Astrocyte (in vitro differentiated cells and primary cell): Measurements from ENCODE around the gene IFI30. TPM values are rescaled to one million over a fixed set of nuclear protein-coding genes. Genes with fewer than 3 reads are reported as not detected.

Experiments used
- DNase-seq: peaks from one replicate; pipeline ENCODE4 v3.0.0-alpha.2; 2010; ENCODE audit warnings: low read depth
- FAIRE-seq: peaks from 2 replicates; lab custom pipeline; 2011; peaks lifted over from hg19 to GRCh38; lab: Jason Lieb, UNC
- H2AFZ ChIP-seq: 2 replicates; pipeline ENCODE4 v1.6.0; 2012; ENCODE audit warnings: low read depth, low read length, inconsistent platforms
- H3K27ac ChIP-seq: 2 replicates; pipeline ENCODE4 v1.5.1; 2011; ENCODE audit warnings: low read depth, low read length, inconsistent platforms
- H3K27me3 ChIP-seq: 2 replicates; pipeline ENCODE4 v1.6.0; 2011; ENCODE audit warnings: low read length, inconsistent platforms; ENCODE audit not compliant: insufficient read depth
- H3K36me3 ChIP-seq: 2 replicates; pipeline ENCODE4 v1.5.1; 2011; ENCODE audit warnings: low read length, inconsistent platforms; ENCODE audit not compliant: insufficient read depth
- H3K4me1 ChIP-seq: 2 replicates; pipeline ENCODE4 v1.5.1; 2011; ENCODE audit warnings: low read length, inconsistent platforms; ENCODE audit not compliant: insufficient read depth
- H3K4me2 ChIP-seq: 2 replicates; pipeline ENCODE4 v1.6.0; 2012; ENCODE audit warnings: low read length, inconsistent platforms
- H3K4me3 ChIP-seq: 2 replicates; pipeline ENCODE4 v1.5.1; 2011; ENCODE audit warnings: low read depth, mild to moderate bottlenecking, low read length, inconsistent platforms; ENCODE audit not compliant: insufficient read depth
- H3K79me2 ChIP-seq: 2 replicates; pipeline ENCODE4 v1.6.0; 2012; ENCODE audit warnings: mild to moderate bottlenecking, low read length, inconsistent platforms; ENCODE audit not compliant: insufficient read depth
- H3K9ac ChIP-seq: 2 replicates; pipeline ENCODE4 v1.6.0; 2012; ENCODE audit warnings: mild to moderate bottlenecking, low read length, inconsistent platforms
- H3K9me3 ChIP-seq: 2 replicates; pipeline ENCODE4 v1.5.1; 2012; ENCODE audit warnings: low read depth, mild to moderate bottlenecking, low read length, inconsistent platforms; ENCODE audit not compliant: insufficient read depth
- H4K20me1 ChIP-seq: 2 replicates; pipeline ENCODE4 v1.6.0; 2012; ENCODE audit warnings: low read length, inconsistent platforms; ENCODE audit not compliant: insufficient read depth
- H3K27ac Mint-ChIP-seq: one replicate; pipeline ENCODE4 v1.8.0; 2021; ENCODE audit warnings: mild to moderate bottlenecking, mixed read lengths; ENCODE audit not compliant: unreplicated experiment
- H3K27me3 Mint-ChIP-seq: one replicate; pipeline ENCODE4 v1.8.0; 2021; ENCODE audit warnings: low read depth, mixed read lengths; ENCODE audit not compliant: unreplicated experiment
- H3K36me3 Mint-ChIP-seq: one replicate; pipeline ENCODE4 v1.8.0; 2021; ENCODE audit warnings: low read depth, mixed read lengths; ENCODE audit not compliant: unreplicated experiment
- H3K4me1 Mint-ChIP-seq: one replicate; pipeline ENCODE4 v1.8.0; 2021; ENCODE audit warnings: low read depth, mixed read lengths; ENCODE audit not compliant: unreplicated experiment
- H3K4me3 Mint-ChIP-seq: one replicate; pipeline ENCODE4 v1.8.0; 2021; ENCODE audit warnings: mild to moderate bottlenecking, moderate library complexity, mixed read lengths; ENCODE audit not compliant: unreplicated experiment
- H3K9me3 Mint-ChIP-seq: one replicate; pipeline ENCODE4 v1.8.0; 2021; ENCODE audit warnings: mild to moderate bottlenecking, mixed read lengths; ENCODE audit not compliant: unreplicated experiment
- CTCF ChIP-seq: IDR thresholded peaks from 2 replicates; pipeline ENCODE4 v1.5.1; 2011; ENCODE audit warnings: low read depth, mild to moderate bottlenecking, inconsistent platforms, low read length, moderate library complexity; ENCODE audit not compliant: insufficient read depth
- EZH2 ChIP-seq: IDR thresholded peaks from 2 replicates; pipeline ENCODE4 v1.6.1; 2012; ENCODE audit warnings: mild to moderate bottlenecking, low read length, inconsistent platforms; ENCODE audit not compliant: insufficient read depth
- total RNA-seq: library from RNA; stranded (reverse); gene quantifications from 2 replicates; pipeline ENCODE4 v1.2.1, GENCODE V29; 2021

IFI30 gene
- total RNA-seq, 1 donor from 2014 or later: 2.3 TPM

GRCh38 chr19:18224525-18225354, 51.1 kb downstream of the IFI30 start:
- TF ChIP-seq EZH2 (no peak), CTCF (no peak)
- H3K4me1 Mint-ChIP-seq: peaks cover 4% of the 10 kb centered on the region
- peak overlapping the region; percentile 72 for H3K9ac ChIP-seq
- H3K36me3 Mint-ChIP-seq: no peaks in the 10 kb centered on the region
- no peaks in the 10 kb centered on the region for H3K79me2 ChIP-seq
- no peaks in the 10 kb centered on the region for H4K20me1 ChIP-seq
- H3K27me3 ChIP-seq: peaks cover 17% of the 10 kb centered on the region
- FAIRE-seq (peak; percentile 100), DNase-seq (peak; percentile 93)
- H3K4me2 ChIP-seq: peak overlapping the region; percentile 81
- peak overlapping the region; percentile 86 for H3K4me3 Mint-ChIP-seq
- no peak overlapping the region for H3K27ac ChIP-seq
- no peaks in the 10 kb centered on the region for H3K36me3 ChIP-seq
- peaks cover 21% of the 10 kb centered on the region for H3K27me3 Mint-ChIP-seq
- peak overlapping the region; percentile 76 for H2AFZ ChIP-seq
- peaks cover 9% of the 10 kb centered on the region for H3K4me1 ChIP-seq
- H3K9me3 ChIP-seq: no peaks in the 10 kb centered on the region
- H3K27ac Mint-ChIP-seq: peak overlapping the region; percentile 92
- H3K4me3 ChIP-seq: peak overlapping the region; percentile 38
- H3K9me3 Mint-ChIP-seq: no peaks in the 10 kb centered on the region

DNA sequence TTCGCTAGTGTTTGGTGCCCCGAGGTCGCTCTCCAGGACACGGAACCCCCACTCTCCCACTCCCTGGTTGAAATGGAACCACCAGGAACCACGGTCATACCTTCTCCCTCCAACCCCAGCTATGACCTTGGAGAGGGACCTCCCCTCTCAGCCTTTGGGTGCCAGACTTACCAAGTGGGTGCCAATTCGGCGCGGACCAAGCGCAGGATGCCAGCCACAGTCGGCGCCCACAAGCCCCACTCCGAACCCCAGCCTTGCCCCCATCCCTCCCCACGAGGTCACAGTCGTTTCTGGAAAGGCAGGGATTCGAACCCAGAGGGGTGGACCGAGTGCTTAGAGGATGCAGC, 51.7 kb downstream of the IFI30 start:
- no peak overlapping the region for H3K4me3 Mint-ChIP-seq

More for the DNA sequence above, 51.7 kb downstream of the IFI30 start:
- H3K36me3 Mint-ChIP-seq: no peaks in the 10 kb centered on the region
- TF ChIP-seq CTCF (no peak), EZH2 (no peak)
- Histone ChIP-seq H3K9me3 (no peaks in the 10 kb centered on the region), H3K4me1 (peaks cover 9% of the 10 kb centered on the region), H3K27ac (no peak overlapping the region), H3K4me3 (no peak overlapping the region), H3K9ac (peak overlapping the region; percentile 72), H3K4me2 (peak overlapping the region; percentile 81), H2AFZ (peak overlapping the region; percentile 76), H3K36me3 (no peaks in the 10 kb centered on the region), H3K27me3 (peaks cover 18% of the 10 kb centered on the region), H3K79me2 (no peaks in the 10 kb centered on the region), H4K20me1 (no peaks in the 10 kb centered on the region)
- no peak for DNase-seq
- peak overlapping the region; percentile 47 for H3K27ac Mint-ChIP-seq
- peaks cover 19% of the 10 kb centered on the region for H3K27me3 Mint-ChIP-seq
- no peak for FAIRE-seq
- H3K4me1 Mint-ChIP-seq: no peaks in the 10 kb centered on the region
- no peaks in the 10 kb centered on the region for H3K9me3 Mint-ChIP-seq
